ENCODE measurements around the gene BCAR3. TPM values are rescaled to one million over a fixed set of nuclear protein-coding genes. Genes with fewer than 3 reads are reported as not detected.

BCAR3 gene
- 52.9 and 54.1 TPM in 2 replicates for total RNA-seq

DNA sequence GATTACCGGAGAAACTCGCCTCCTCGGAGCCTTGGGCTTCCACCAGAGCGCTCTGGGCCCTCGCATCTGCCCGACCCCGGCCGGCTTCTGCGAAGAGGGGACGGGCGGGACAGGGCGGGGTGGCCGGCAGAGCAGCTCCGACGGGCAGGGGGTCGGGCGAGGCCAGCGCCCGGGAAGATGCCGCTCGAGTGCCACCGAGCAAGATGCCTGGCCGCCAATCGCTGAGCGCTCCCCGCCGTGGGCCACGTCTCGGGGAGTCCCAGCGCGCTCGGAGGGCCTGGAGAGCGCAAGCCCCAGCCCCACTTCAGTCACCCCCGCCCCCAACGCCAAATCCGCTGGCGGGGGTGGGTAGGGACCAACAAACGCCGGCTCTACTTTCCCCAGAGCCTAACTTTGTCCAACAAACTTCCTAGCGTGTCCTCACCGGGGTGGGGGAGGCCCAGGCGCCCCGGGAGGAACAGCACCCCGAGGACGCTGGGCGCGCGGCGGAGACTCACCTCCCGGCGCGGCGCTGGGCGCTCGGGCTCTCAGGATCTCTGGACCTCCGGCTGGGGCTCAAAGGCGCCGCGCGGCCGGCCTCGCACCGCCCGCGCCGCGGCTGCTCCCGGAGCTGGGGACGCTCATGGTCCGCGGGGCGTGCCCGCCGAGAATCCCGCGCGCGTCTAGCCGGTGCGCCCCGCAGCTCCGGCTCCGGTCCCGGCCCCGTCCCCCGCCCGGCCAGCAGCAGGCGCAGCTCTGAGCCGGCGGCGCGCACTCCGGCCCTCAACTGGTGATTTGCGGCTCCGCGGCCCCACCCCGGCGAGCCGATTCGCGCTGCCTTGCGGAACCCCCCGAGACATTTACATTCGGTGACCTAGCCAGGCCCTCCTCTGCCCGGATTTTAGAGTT lies at the start of gene BCAR3:
Gene BCAR3 (minus strand): TSS at position 737 of the 888 bp plus-strand sequence. CDS start 6,907 bp downstream, outside the sequence.

Other genes with a start within 250 kb of the BCAR3 start
- 63.6 and 68.6 TPM in 2 replicates for gene FNBP1L, start 233.7 kb downstream of the BCAR3 start, total RNA-seq
- 64.3 and 68.0 TPM in 2 replicates for gene DNTTIP2, start 197.4 kb upstream of the BCAR3 start, total RNA-seq
- gene GCLM, start 227.6 kb upstream of the BCAR3 start, total RNA-seq: 60.2 and 86.0 TPM in 2 replicates